AG04450 (cell line): ENCODE data around the gene OSBP2. TPM values are rescaled to one million over a fixed set of nuclear protein-coding genes. Genes with fewer than 3 reads are reported as not detected.
A peak's percentile ranks its signal among the peaks of the same experiment; 100 is the strongest.

Source experiments
- CTCF ChIA-PET: fragments of 300-600, 350-600 bp; formaldehyde crosslinking; extraction: SDS; loops from one replicate; lab custom pipeline; 2022; ENCODE audit warnings: antibody characterized with exemption, inconsistent platforms; lab: Charles Lee
- POLR2A ChIA-PET: fragments of 350-600 bp; formaldehyde crosslinking; extraction: SDS; loops from one replicate; lab custom pipeline; 2021; ENCODE audit warnings: antibody characterized with exemption, inconsistent platforms; lab: Yijun Ruan, JAX
- DNase-seq: peaks from one replicate; pipeline ENCODE4 v3.0.0-alpha.2; 2011; ENCODE audit warnings: low read depth, low spot score
- H3K27ac ChIP-seq: one replicate; pipeline ENCODE4 v1.5.1; 2012; ENCODE audit warnings: low read depth, low read length, control low read depth
- H3K27me3 ChIP-seq: one replicate; pipeline ENCODE4 v1.6.0; 2012; ENCODE audit warnings: low read length; ENCODE audit not compliant: control insufficient read depth, insufficient read depth
- H3K4me3 ChIP-seq: 2 replicates; pipeline ENCODE4 v1.5.1; 2011; ENCODE audit warnings: mild to moderate bottlenecking, low read depth, low read length, control low read depth
- H3K9me3 ChIP-seq: 2 replicates; pipeline ENCODE4 v1.5.1; 2012; ENCODE audit warnings: low read length; ENCODE audit not compliant: control insufficient read depth, insufficient read depth
- CTCF ChIP-seq: IDR thresholded peaks from 2 replicates; pipeline ENCODE4 v1.5.1; 2011; ENCODE audit warnings: low read depth, low read length, control low read depth, inconsistent platforms
- polyA plus RNA-seq: library from polyadenylated mRNA; depleted of rRNA; stranded (reverse); fragments of >200 nt; gene quantifications from 2 replicates; pipeline ENCODE4 v1.2.3, GENCODE V29; 2011

The OSBP2 gene
- polyA plus RNA-seq, 1 experiment = 1.8 TPM

GRCh38 chr22:30792456-30792855 is 97.8 kb downstream of the OSBP2 start:
- CTCF ChIA-PET = interaction anchor here (0.5 to 1.9 kb wide), 4 partner anchors 28 to 128 kb away, joined by 3 to 4 read pairs (median 4); no protein-coding TSS in a partner anchor
- Histone ChIP-seq H3K4me3 (no peak overlapping the region), H3K9me3 (no peaks in the 10 kb centered on the region), H3K27ac (no peak overlapping the region), H3K27me3 (peaks cover 3% of the 10 kb centered on the region)
- POLR2A ChIA-PET = no interaction called here
- no peak for TF ChIP-seq CTCF
- no peak for DNase-seq

GRCh38 chr22:30795118-30795517 is 100.4 kb downstream of the OSBP2 start:
- ChIA-PET POLR2A (no interaction called here), CTCF (interaction anchor here (1.2 kb wide), 1 partner anchor 125 kb away, joined by 4 read pairs; no protein-coding TSS in a partner anchor)
- Histone ChIP-seq H3K27ac (no peak overlapping the region), H3K27me3 (peaks cover 1% of the 10 kb centered on the region), H3K9me3 (no peaks in the 10 kb centered on the region), H3K4me3 (no peak overlapping the region)
- DNase-seq = no peak
- TF ChIP-seq CTCF = no peak

DNA sequence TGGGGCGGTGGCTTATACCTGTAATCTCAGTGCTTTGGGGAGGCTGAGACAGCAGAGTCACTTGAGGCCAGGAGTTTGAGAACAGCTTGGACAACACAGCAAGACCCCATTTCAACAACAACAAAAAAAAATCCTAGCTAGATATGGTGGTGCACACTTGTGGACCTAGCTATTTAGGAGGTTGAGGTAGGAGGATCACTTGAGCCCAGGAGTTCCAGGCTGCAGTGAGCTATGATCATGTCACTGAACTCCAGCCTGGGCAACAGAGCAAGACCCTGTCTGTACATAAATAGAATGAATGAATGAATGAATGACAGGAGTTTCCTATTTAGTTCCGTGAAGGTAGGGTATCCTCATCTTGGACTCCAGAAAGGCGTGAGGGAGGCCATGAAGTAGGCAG is 107.0 kb downstream of the OSBP2 start:
- Histone ChIP-seq H3K27me3 (peaks cover 8% of the 10 kb centered on the region), H3K9me3 (no peaks in the 10 kb centered on the region), H3K4me3 (no peak overlapping the region), H3K27ac (no peak overlapping the region)
- TF ChIP-seq CTCF = no peak
- ChIA-PET POLR2A (no interaction called here), CTCF (interaction anchor here (1.2 to 1.7 kb wide), 2 partner anchors 38 to 118 kb away, joined by 3 to 5 read pairs; no protein-coding TSS in a partner anchor)
- no peak for DNase-seq

- H3K4me3 ChIP-seq = peak overlapping the region; percentile 48
- H3K27ac ChIP-seq = no peak overlapping the region
- POLR2A ChIA-PET = interaction anchor here (0.6 to 0.9 kb wide), 4 partner anchors 11 to 1434 kb away, joined by 3 to 6 read pairs (median 4); partner anchors contain the start of gene SMTN
- peak; percentile 74 for DNase-seq
- CTCF ChIA-PET = interaction anchor here (0.9 to 1.4 kb wide), 2 partner anchors 38 to 118 kb away, joined by 3 to 4 read pairs; no protein-coding TSS in a partner anchor
- TF ChIP-seq CTCF = peak; percentile 22; the same call in 1 of the 2 replicates
- H3K27me3 ChIP-seq = peaks cover 8% of the 10 kb centered on the region
- H3K9me3 ChIP-seq = no peaks in the 10 kb centered on the region
Observed at GRCh38 chr22:30802202-30803166, 107.8 kb downstream of the OSBP2 start.
